ENCODE results near the gene SLC1A3.

SLC1A3 gene

DNA sequence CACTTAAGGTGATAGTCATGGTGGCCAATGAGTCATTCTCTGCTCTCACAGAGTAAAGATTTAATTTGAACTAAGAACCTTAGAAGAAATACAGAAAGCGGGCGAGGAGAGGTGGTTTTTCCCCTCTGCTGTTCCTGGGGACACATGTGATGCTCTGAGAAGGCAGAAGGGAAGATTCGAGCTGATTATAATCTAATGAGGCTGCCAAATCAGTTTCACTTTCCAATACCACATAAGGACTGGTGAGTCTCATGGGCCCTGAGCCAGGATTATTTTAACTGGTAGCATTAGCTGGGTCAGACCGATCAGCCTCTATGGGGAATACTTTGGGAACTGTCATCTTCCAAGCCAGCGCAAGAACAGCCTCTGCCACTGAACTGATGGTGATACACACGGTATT, 116.5 kb downstream of the SLC1A3 start:
- DNase-seq, result no peak

DNA sequence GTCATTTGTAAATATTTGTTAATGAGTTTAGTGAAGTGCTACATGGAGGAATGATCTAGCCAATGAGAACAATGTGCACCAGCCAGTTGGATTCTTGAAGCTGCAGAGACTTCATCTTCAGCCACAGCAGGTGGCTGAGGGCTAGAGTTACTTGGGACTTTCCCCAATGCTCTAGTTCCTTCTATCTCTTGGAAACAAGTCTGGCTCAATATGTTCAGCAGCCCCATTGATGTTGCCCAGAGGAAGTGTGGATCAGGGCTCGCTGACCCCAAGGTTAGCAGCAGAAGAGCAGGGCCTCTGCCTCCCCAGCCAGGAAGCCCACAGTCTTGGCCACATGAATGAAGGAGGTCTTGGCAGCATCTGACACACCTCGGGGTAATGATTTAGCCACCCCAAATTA, 117.5 kb downstream of the SLC1A3 start:
- peak; percentile 23 for DNase-seq

- DNase-seq, result peak; percentile 64
Measured at GRCh38 chr5:36724467-36725332, 118.3 kb downstream of the SLC1A3 start.

DNA sequence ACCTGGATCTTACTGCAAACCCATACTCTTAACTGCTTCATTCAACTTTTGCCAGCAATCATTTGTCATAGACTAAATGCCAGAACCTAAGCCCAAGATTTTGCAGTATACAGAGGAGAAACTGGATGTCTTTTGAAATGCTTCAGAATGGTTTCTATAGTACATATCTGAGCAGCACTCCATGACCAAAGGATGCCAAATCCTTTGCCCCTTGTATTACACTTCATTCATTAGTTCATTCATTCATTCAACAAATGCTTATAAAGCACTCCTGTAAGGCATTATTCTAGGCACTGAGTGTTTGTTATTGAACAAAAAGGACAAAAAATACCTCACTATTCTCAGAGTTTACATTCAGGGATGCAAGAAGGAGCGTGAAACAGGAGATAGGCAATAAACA, 119.9 kb downstream of the SLC1A3 start:
- DNase-seq, result no peak

DNA sequence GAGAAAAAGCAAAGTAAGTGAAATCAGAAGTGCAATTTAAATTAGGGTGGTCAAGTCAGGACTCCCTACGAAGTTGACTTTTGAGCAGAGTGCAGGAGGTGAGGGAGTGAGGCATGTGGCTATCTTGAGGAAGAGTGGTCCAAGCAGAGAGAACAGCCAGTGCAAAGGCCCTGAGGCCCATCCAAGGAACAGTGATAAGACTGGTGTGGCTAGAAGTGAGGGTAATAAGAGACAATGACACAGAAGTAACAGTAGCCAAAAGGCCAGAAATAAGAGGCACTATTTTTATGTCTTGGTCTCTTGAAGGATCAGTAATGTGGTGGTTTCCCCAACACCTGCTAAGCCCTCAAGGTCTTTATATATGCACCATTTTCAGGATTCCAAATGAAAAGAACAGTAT, 120.4 kb downstream of the SLC1A3 start:
- no peak for DNase-seq

GRCh38 chr5:36728697-36729543, 122.5 kb downstream of the SLC1A3 start:
- DNase-seq, result no peak

DNA sequence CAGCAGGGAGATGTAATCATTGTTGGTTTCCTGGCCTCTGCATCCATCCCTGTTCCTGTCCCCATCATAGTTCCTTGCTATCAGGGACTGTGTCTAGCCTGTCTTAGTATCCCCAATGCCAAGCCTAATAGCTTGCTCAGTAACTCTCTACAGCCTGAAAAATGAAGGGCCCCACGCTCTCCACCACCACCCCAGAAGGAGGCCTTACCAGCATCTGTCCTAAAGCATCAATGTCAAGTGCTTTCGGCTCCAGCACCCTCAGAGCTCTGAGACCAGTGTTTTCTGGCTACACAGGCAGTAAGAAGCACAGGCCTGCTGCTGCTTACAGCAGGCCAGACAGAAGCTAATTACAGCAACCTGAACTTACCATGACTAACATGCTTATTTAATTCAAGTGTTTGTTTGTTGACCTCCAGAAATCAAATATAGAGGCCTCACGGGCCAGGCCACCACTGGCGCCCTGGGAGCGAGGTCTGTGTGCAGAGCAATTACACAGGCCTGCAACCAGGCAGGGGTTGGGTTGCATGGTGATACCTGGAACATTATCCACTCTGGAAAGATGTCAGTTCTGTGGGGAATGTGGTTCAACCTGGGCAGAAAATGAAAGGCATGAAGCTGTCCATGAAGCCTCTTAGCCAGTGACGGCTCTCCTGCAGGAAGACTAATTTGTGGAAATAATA, 124.3 kb downstream of the SLC1A3 start:
- DNase-seq, result no peak

DNA sequence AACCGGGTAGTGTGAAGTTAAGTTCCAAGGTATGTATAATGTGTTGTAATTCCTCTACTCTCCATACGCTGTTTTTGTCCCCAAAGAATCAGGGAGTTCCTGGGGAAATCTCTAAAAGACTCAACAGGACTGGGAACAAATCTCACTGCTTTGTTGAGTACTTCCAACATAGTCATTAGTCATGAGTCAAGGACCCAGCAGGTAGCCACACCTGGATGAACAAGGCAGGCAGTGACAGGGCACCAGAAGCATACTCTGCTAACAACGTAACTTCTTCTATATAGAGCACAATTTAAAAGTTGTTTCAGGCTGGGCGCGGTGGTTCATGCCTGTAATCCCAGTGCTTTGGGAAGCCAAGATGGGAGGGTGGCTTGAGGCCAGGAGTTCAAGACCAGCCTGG, 126.8 kb downstream of the SLC1A3 start:
- DNase-seq, result no peak

DNA sequence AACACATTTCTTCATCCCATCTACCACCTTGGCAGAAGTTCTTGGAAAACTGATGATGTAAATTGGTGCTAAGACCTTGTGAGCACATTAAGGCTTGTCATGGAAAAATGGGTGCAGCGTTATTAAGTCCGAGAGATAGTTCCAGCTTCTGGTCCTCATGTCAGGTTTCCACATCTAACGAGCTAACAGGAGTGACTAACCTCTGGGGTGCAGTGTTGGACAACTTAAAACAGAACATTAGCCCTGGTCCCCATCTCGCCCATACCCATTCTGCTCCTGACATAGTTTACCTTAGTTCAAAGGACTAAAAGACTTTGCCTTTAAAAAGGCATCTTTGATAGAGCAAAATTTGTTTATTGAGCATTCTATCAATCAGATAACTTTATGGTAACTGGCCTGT, 128.0 kb downstream of the SLC1A3 start:
- DNase-seq, result no peak

GRCh38 chr5:36735891-36736290, 129.5 kb downstream of the SLC1A3 start:
- no peak for DNase-seq
